A549 (cell line): ENCODE results near the gene AKT1S1. TPM values are rescaled to one million over a fixed set of nuclear protein-coding genes. Genes with fewer than 3 reads are reported as not detected.
"Not testable (repeated sequence)": the region's sequence is repeated elsewhere in the genome, so short reads cannot be mapped to it uniquely, and the experiment has no call there.

Experiments used
- ATAC-seq, 2 experiments: fragments of 200-7000 bp in 1 of 2; fragments of >200 bp in 1 of 2; cut with Nextera tagmentation in 1 of 2; cut with Tn5 transposase in 1 of 2; 3 replicates each; pipeline versions ENCODE4 v1.8.0 to v1.9.1; 2018 to 2020; ENCODE audit warnings: mild to moderate bottlenecking in 1 of 2, moderate library complexity in 1 of 2
- CTCF ChIA-PET: fragments of 300-600 bp; sonication (Branson Sonifier 250); formaldehyde crosslinking; extraction: SDS; loops from one replicate; lab custom pipeline; 2021; ENCODE audit warnings: antibody characterized with exemption, inconsistent platforms; lab: Yijun Ruan, JAX
- POLR2A ChIA-PET: fragments of 350-600 bp; formaldehyde crosslinking; extraction: SDS; loops from one replicate; lab custom pipeline; 2021; ENCODE audit warnings: antibody characterized with exemption, inconsistent platforms; lab: Yijun Ruan, JAX
- DNase-seq, 2 experiments: peaks; one replicate each; pipeline versions ENCODE4 v3.0.0 to v3.0.0-alpha.2; 2011 to 2016; ENCODE audit warnings: low read depth in 1 of 2, low spot score in 1 of 2
- FAIRE-seq: peaks from 2 replicates; lab custom pipeline; 2011; peaks lifted over from hg19 to GRCh38; lab: Jason Lieb, UNC
- H3K27ac ChIP-seq, 2 experiments: fragments of >200 bp; sonication (Bioruptor Twin); formaldehyde crosslinking; 3 replicates each; pipeline ENCODE4 v1.5.1; 2016 to 2017
- H3K4me1 ChIP-seq: fragments of >200 bp; sonication (Bioruptor Twin); formaldehyde crosslinking; 3 replicates; pipeline ENCODE4 v1.6.1; 2016
- H3K4me2 ChIP-seq: fragments of >200 bp; sonication (Bioruptor Twin); formaldehyde crosslinking; 3 replicates; pipeline ENCODE4 v1.6.1; 2016
- H3K4me3 ChIP-seq: fragments of >200 bp; sonication (Bioruptor Twin); formaldehyde crosslinking; 3 replicates; pipeline ENCODE4 v1.5.1; 2016
- H3K9me3 ChIP-seq: fragments of >200 bp; sonication (Bioruptor Twin); formaldehyde crosslinking; 3 replicates; pipeline ENCODE4 v1.6.1; 2016
- CBX8 ChIP-seq: fragments of 200-600 bp; sonication (generic); IDR thresholded peaks from 2 replicates; pipeline ENCODE4 v1.6.1; 2016
- CHD2 ChIP-seq: fragments of 150-350 bp; IDR thresholded peaks from 2 replicates; pipeline ENCODE4 v1.6.1; 2014; ENCODE audit warnings: low read length; ENCODE audit not compliant: partially characterized antibody
- CTCF ChIP-seq: fragments of >200 bp; sonication (Bioruptor Twin); formaldehyde crosslinking; IDR thresholded peaks from 3 replicates; pipeline ENCODE4 v1.5.1; 2016
- EP300 ChIP-seq, 2 experiments: fragments of >200 bp; sonication (Bioruptor Twin); formaldehyde crosslinking; IDR thresholded peaks; 2 replicates in 1 of 2; 3 replicates in 1 of 2; pipeline ENCODE4 v1.6.1; 2016 to 2017
- ESRRA ChIP-seq: fragments of 150-350 bp; IDR thresholded peaks from 2 replicates; pipeline ENCODE4 v1.6.1; 2014; ENCODE audit warnings: mild to moderate bottlenecking, low read length, borderline replicate concordance
- FOSB ChIP-seq: fragments of 250-450 bp; sonication (Bioruptor Pico); IDR thresholded peaks from 2 replicates; pipeline ENCODE4 v1.5.0; 2020; ENCODE audit warnings: mild to moderate bottlenecking, moderate library complexity
- HMGXB4 ChIP-seq: fragments of 250-450 bp; sonication (Bioruptor Pico); IDR thresholded peaks from 2 replicates; pipeline ENCODE4 v1.5.0; 2021; ENCODE audit warnings: mild to moderate bottlenecking, moderate library complexity, borderline replicate concordance
- JUN ChIP-seq, 2 experiments: fragments of >200 bp; sonication (Bioruptor Twin); formaldehyde crosslinking; IDR thresholded peaks; 2 replicates in 1 of 2; 3 replicates in 1 of 2; pipeline ENCODE4 v1.6.1; 2016 to 2017
- KDM1A ChIP-seq: fragments of 200-600 bp; sonication (generic); IDR thresholded peaks from 2 replicates; pipeline ENCODE4 v1.6.1; 2016; ENCODE audit warnings: low read depth, mild to moderate bottlenecking
- MAX ChIP-seq: IDR thresholded peaks from 2 replicates; pipeline ENCODE4 v1.6.1; 2012
- NFE2L2 ChIP-seq: fragments of 150-350 bp; conservative IDR thresholded peaks from 2 replicates; pipeline ENCODE4 v1.6.1; 2014; ENCODE audit warnings: low read length
- NR3C1 ChIP-seq: fragments of >200 bp; sonication (Bioruptor Twin); formaldehyde crosslinking; IDR thresholded peaks from 3 replicates; pipeline ENCODE4 v1.6.1; 2017
- RCOR1 ChIP-seq: fragments of 150-350 bp; IDR thresholded peaks from 2 replicates; pipeline ENCODE4 v1.6.1; 2014; ENCODE audit warnings: antibody characterized with exemption, low read length, low read depth
- RNF2 ChIP-seq: fragments of 200-600 bp; sonication (generic); IDR thresholded peaks from 2 replicates; pipeline ENCODE4 v1.6.1; 2016; ENCODE audit warnings: low read depth, mild to moderate bottlenecking, antibody characterized with exemption, moderate library complexity, borderline replicate concordance
- TP53 ChIP-seq: fragments of 250-450 bp; sonication (Bioruptor Pico); IDR thresholded peaks from 2 replicates; pipeline ENCODE4 v1.5.0; 2021; ENCODE audit warnings: mild to moderate bottlenecking, moderate library complexity
- WGBS: methylation state at CpG from one replicate; pipeline ENCODE4 v1.1.6; 2017; ENCODE audit errors: missing lambda C conversion rate; 5-methylcytosine and 5-hydroxymethylcytosine counted together
- polyA plus RNA-seq, 4 experiments: library from polyadenylated mRNA; depleted of rRNA in 3 of 4; stranded (reverse); fragments of >200 nt; fragmentation: RNase III in 1 of 4; extraction: RNeasy Plus Mini Kit Qiagen cat#74134 plus additional on column Dnase treatment in 1 of 4; gene quantifications; 2 replicates in 3 of 4; 3 replicates in 1 of 4; pipeline ENCODE4 v1.2.3, GENCODE V29; 2011 to 2017
- TF ChIP-seq, protein P1 (sequence below): fragments of 200-600 bp; sonication (generic); IDR thresholded peaks from 2 replicates; pipeline ENCODE4 v1.6.1; 2016; ENCODE audit warnings: antibody characterized with exemption, mild to moderate bottlenecking, moderate library complexity
- TF ChIP-seq, protein P2 (sequence below): IDR thresholded peaks from 2 replicates; pipeline ENCODE4 v1.6.1; 2012; ENCODE audit warnings: low read depth, borderline replicate concordance

The AKT1S1 gene
- polyA plus RNA-seq, 2 of the 4 experiments (the other 2 are of a cell fraction) = 39.2 to 75.9 TPM

GRCh38 chr19:49823472-49823871, 53.7 kb downstream of the AKT1S1 start:
- CTCF ChIA-PET = interaction anchor here (0.6 to 1.8 kb wide), 2 partner anchors 106 to 497 kb away, joined by 5 read pairs; no protein-coding TSS in a partner anchor
- no peak for DNase-seq
- 86% methylated on average over 12 of the region's 12 CpGs for WGBS
- POLR2A ChIA-PET = interaction anchor here (0.5 kb wide), 1 partner anchor 85 kb away, joined by 3 read pairs; no protein-coding TSS in a partner anchor
- Histone ChIP-seq H3K4me1 (peaks cover 8% of the 10 kb centered on the region; the same call in 2 of the 3 replicates), H3K4me2 (no peak overlapping the region), H3K9me3 (no peaks in the 10 kb centered on the region), H3K27ac (no peak overlapping the region), H3K4me3 (no peak overlapping the region)
- TF ChIP-seq, protein P1, sequence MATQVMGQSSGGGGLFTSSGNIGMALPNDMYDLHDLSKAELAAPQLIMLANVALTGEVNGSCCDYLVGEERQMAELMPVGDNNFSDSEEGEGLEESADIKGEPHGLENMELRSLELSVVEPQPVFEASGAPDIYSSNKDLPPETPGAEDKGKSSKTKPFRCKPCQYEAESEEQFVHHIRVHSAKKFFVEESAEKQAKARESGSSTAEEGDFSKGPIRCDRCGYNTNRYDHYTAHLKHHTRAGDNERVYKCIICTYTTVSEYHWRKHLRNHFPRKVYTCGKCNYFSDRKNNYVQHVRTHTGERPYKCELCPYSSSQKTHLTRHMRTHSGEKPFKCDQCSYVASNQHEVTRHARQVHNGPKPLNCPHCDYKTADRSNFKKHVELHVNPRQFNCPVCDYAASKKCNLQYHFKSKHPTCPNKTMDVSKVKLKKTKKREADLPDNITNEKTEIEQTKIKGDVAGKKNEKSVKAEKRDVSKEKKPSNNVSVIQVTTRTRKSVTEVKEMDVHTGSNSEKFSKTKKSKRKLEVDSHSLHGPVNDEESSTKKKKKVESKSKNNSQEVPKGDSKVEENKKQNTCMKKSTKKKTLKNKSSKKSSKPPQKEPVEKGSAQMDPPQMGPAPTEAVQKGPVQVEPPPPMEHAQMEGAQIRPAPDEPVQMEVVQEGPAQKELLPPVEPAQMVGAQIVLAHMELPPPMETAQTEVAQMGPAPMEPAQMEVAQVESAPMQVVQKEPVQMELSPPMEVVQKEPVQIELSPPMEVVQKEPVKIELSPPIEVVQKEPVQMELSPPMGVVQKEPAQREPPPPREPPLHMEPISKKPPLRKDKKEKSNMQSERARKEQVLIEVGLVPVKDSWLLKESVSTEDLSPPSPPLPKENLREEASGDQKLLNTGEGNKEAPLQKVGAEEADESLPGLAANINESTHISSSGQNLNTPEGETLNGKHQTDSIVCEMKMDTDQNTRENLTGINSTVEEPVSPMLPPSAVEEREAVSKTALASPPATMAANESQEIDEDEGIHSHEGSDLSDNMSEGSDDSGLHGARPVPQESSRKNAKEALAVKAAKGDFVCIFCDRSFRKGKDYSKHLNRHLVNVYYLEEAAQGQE = no peak
- TF ChIP-seq, protein P2, sequence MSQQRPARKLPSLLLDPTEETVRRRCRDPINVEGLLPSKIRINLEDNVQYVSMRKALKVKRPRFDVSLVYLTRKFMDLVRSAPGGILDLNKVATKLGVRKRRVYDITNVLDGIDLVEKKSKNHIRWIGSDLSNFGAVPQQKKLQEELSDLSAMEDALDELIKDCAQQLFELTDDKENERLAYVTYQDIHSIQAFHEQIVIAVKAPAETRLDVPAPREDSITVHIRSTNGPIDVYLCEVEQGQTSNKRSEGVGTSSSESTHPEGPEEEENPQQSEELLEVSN = no peak
- no peak for TF ChIP-seq NFE2L2
- no peak for TF ChIP-seq RCOR1
- no peak for TF ChIP-seq KDM1A
- no peak for TF ChIP-seq TP53 (CRISPR knock-in tag)
- TF ChIP-seq MAX = no peak
- no peak for TF ChIP-seq FOSB (CRISPR knock-in tag)
- TF ChIP-seq JUN (IDR thresholded peaks at IDR 0.05) = no peak
- TF ChIP-seq EP300 (IDR thresholded peaks at IDR 0.05) = no peak
- TF ChIP-seq RNF2 = no peak
- no peak for FAIRE-seq
- ATAC-seq = no peak

DNA sequence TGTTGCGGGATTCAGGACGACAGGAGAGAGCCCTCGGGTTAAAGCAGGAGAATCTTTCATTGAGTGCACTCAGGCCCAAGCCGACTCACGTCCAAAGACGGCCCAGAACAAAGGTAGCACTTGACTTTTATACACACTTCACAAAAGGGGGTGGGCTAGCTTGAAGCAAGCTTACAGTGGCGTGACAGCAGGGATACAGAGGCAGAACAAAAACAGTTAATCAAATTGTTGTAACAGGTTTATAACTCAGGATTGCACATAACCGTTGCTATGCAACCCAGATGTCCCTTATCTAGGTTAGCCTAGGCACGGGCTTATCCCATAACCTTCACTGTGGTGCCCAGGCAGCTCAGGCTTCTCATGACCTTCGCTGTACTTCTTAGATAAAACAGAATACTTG, 57.0 kb downstream of the AKT1S1 start:
- FAIRE-seq (no peak), DNase-seq (no peak), ATAC-seq (no peak)
- ChIA-PET POLR2A (no interaction called here), CTCF (interaction anchor here (1.8 to 3.4 kb wide), 3 partner anchors 12 to 148 kb away, joined by 6 to 10 read pairs (median 8); no protein-coding TSS in a partner anchor)
- H3K4me2 ChIP-seq = no peak overlapping the region
- no peak overlapping the region for H3K27ac ChIP-seq
- peaks cover 15% of the 10 kb centered on the region; the same call in 2 of the 3 replicates for H3K4me1 ChIP-seq
- WGBS = 88% methylated on average over 10 of the region's 10 CpGs
- H3K4me3 ChIP-seq = no peak overlapping the region
- TF ChIP-seq CHD2 (no peak), HMGXB4 (CRISPR knock-in tag) (no peak), ESRRA (no peak), NR3C1 (no peak), CTCF (no peak), CBX8 (no peak)
- no peaks in the 10 kb centered on the region for H3K9me3 ChIP-seq

DNA sequence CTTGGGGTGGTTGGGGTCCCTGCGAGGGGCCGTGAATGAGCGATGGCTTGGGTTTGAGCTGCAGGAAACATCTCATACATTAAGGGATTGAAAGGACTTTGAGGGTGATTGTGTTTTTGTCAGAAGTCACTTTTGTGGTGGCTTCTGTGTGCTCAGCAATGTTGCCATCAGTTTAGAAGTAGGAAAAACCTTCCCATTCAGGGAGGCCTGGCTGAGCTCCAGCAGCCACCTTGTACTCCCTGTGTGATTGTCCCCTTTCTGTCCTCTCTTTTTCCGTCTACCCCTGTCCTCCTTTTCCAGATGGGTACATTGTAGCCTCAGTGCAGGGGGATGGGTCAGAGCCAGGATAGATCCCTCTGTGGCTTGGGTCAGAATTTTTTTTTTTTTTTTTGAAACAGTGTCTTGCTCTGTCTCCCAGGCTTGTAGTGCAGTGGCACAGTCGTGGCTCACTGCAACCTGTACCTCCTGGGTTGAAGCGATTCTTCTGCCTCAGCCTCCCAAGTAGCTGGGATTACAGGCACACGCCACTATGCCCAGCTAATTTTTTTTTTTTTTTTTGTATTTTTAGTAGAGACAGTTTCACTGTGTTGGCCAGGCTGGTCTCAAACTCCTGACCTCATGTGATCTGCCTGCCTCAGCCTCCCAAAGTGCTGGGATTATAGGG, 57.6 kb downstream of the AKT1S1 start:
- ChIA-PET POLR2A (interaction anchor here (0.6 to 1.1 kb wide), 2 partner anchors 14 to 110 kb away, joined by 3 read pairs; partner anchors contain the start of genes ATF5 and NUP62), CTCF (interaction anchor here (0.6 to 3.4 kb wide), 7 partner anchors 13 to 147 kb away, joined by 3 to 10 read pairs (median 4); no protein-coding TSS in a partner anchor)
- not testable (repeated sequence) for FAIRE-seq, ATAC-seq, DNase-seq, H3K9me3 ChIP-seq
- 91% methylated on average over 7 of the region's 7 CpGs for WGBS
- Histone ChIP-seq H3K27ac (peak overlapping the region in 1 of 2 experiments; percentile 95; a peak in 3 of 6 replicates), H3K4me2 (peak overlapping the region; percentile 97), H3K4me3 (peak overlapping the region; percentile 67), H3K4me1 (peaks cover 15% of the 10 kb centered on the region; the same call in 2 of the 3 replicates)
